HL-60/S4 (cell line): ENCODE results near the gene NOB1.
"Not testable (repeated sequence)": the region's sequence is repeated elsewhere in the genome, so short reads cannot be mapped to it uniquely, and the experiment has no call there.

Source experiments
- in situ Hi-C: fragments of 300-500 bp; cut with MboI; formaldehyde crosslinking; loops from 2 replicates; pipeline ENCODE4 v1.14.3; 2022; ENCODE audit warnings: low sequenced_read_pairs

Gene NOB1

DNA sequence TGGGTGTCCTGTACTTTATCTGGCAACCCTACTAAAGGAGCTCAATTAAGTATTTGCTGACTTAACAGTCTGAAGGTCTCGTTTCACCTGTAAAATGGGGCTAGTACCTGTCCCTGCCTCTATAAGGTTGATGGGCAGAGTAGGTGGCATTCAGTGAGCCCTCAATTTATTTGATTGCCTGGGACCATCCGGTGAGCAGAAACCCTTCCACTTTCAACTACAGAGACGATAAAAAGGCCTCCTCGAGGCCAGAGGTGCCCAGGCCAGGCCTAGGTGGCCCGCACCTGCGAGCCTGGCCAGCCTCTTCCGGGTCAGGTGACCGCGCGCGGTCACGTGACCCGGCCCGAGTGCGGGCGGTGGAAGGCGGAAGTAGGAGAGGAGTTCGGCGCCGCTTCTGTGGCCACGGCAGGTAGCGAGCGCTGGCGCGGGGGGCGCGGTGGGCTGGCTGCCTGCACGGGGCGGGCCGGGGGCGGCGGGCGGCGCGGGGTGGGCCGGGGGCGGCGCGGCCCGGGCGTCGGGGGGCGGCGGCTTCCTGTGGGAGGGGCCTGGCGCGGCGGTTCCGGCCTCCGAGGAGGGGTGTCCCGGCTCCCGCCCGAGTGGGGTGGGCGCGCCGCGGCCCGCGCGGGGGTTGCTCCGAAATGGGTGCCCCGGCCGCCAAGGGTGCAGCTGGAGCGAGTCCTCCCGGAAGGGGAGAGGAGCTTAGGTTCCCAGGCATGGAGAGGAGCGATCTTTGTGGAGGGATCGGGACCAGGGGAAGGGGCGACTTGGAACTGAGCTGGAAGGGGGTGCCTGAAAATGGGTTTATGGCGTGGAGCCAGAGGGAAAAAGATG lies 7.5 kb upstream of the NOB1 start, which contains the start of gene WWP2:
Gene WWP2 (plus strand): TSS at position 350 of the 831 bp plus-strand sequence. CDS start 24,679 bp downstream, outside the sequence.
- in situ Hi-C loops, result no loop called here

DNA sequence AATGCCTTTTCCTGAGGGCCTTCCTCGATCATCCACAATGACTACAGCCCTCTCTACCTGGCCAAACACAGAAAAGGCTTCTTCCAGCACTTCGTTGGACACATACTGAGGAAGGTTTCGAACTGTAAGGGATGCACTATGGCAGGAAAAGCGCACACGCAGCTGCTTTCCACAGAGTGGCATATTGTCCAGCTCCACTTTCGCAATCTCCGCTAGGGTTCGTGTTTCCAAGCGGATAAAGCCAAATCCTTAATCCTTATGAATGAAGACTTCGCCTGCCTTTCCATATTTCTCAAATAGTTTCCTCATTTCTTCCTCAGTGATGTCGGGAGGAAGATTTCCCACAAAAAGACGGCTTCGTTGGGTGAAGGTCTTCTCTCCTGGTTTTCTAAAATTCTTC lies 2.6 kb upstream of the NOB1 start:
- in situ Hi-C loops, result loop anchor here (10.0 kb wide), 1 partner anchor 363 kb away; no protein-coding TSS in a partner anchor

DNA sequence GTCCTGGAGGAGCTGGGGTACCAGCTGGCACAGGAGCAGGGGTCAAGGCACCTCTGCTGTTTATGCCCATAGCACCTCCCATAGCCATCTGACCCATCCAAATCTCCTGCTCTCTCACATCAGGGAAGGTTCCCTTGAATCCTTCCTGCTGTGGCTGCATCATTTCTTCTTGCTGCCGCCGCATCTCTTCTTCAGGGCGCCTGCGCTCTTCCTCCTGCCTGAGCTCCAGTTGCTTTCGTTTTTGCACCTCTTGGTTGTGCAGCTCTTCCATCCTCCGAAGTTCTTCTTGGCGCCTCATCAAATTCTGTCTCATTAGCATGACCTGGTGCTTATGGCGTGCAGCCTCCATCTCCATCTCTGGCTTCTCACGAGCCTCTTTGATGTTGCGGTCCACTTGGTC lies 2.0 kb upstream of the NOB1 start:
- in situ Hi-C loops, result loop anchor here (10.0 kb wide), 1 partner anchor 362 kb away; no protein-coding TSS in a partner anchor

DNA sequence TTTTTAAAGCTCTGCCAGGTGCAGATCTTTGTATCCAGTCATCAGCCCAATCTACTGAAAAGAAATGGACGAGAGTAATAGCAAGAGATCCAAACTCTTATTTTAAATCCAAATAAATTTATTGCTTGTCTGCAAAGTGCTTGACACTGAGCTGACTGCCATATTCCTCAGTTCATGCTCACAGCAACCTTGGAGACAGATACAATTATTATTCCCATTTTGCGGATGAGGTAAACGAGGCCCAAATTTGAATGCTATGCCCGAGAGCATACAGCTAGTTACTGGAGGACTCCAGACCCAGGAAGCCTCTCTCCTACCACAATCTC lies 620 bp downstream of the NOB1 start:
- in situ Hi-C loops, result loop anchor here (5.0 to 10.0 kb wide), 2 partner anchors 42 to 359 kb away; no protein-coding TSS in a partner anchor

DNA sequence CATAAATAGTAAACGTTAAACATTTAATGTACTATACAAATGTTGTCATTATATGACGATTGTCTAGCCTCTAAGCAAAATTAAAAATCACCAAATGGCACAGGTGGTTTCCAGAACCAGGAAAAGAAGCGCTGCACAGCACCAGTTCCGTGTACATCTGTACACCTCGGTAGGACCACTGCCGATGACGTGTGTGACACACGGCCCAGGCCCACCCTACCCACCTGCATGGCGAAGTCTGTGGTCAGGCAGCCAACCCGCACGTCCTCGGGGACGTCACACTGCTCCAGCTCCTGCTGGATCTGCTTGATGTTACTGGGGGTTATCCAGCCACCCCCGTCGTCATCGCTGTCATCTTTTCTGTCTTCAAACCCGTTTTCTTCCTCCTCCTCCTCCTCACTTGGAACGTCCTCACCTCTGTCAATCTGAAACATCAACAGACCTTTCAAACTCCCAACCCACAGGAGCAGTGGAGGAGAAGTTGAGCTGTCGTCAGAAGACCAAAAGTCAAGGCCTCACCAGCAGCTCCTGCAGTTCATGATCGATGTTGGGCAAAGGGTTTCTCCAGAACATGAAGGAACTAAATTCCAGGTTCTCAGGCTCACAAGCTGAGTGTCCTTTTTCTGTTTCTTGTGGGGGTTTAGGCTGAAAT lies 5.9 kb downstream of the NOB1 start:
- in situ Hi-C loops, result no loop called here

DNA sequence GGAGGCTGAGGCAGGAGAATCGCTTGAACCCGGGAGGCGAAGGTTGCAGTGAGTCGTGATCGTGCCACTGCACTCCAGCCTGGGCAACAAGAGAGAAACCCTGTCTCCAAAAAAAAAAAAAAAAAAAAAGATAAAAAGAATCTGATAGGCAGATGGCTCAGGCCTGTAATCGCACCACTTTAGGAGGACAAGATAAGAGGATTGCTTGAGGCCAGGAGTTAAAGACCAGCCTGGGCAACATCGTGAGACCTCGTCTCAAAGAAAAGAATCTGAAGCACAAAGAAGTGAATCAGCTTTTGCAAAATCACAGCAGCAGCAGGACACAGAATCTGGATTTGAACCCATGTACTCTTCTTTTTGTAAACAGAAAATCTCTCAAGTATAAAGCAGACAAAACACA lies 7.6 kb downstream of the NOB1 start:
- in situ Hi-C loops, result no loop called here

DNA sequence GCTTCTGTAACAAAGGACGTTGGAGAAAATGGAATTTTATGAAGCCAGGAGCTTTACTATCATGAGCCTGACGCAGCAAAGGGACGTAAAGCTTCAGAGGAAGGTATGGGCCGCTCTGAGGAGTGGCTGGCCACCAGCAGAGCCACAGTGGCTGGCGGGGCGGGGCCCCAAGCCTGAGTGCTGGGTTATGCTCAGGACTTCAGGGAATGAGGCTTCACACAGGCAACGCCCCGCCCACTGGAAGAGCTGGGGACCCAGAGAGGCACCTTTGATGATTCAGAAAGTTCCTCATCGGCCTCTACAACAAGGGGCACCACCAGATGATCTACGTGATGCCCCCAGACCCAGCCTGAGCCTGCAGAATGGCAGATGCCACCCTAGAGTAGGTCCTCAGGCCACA lies 8.8 kb downstream of the NOB1 start:
- in situ Hi-C loops, result no loop called here

DNA sequence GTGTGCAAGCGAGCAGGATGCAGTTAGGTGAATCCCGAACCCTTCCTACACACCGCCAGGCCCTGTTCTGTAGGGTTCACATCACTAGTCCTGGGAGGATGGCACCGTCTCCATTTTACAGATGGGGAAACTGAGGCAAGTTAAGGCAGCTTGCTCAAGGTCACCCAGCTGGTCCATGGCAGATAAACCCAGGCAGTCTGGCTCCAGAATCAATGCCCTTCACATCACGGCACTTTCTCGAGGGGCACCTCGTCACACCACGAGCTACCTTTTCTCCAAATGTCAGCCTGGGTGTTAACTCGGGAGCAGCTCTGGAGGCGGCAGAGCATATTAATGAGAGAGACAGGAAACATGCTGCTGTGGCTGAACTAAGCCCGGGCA lies 9.5 kb downstream of the NOB1 start:
- in situ Hi-C loops, result no loop called here

DNA sequence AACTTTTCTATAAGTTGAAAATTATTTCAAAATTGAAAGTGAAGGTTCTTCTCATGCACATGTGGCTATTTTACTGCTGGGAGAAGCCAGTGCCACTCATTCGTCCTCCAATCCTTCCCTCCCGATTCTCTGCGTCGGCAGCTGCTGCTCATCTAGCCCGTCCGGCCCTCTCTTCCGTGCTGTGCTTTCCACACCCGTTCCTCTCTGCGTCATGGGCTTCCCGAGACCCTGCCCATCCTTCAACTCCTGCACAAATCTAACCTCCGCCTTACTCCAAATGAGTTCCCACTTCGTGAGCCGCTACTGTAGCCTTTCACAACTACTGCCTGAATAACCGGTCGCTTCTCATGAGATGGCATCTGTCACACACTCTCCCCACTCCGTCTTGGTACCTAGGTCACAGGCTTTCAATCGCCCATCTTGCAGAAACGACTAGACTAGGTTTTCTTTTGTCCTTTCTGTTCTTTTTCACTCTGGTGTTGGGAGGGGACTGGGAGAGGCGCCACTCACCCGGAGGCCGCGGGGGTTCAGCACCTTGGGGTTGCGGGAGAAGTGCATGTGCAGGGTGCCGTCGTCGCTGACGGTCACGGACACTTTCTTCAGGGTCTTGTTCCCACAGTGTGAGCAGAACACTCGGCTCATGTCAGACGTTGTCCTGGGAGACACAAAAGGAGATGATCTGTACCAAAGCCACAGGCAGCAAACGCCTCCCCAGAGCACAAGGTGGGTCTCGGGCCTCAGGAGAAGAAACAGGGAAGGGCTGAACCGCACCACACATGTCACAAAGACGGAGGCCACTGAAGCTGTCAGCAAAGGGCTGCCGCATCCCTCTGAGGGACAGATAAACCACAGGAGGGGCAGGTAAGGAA lies 10.1 kb downstream of the NOB1 start:
- in situ Hi-C loops, result no loop called here

DNA sequence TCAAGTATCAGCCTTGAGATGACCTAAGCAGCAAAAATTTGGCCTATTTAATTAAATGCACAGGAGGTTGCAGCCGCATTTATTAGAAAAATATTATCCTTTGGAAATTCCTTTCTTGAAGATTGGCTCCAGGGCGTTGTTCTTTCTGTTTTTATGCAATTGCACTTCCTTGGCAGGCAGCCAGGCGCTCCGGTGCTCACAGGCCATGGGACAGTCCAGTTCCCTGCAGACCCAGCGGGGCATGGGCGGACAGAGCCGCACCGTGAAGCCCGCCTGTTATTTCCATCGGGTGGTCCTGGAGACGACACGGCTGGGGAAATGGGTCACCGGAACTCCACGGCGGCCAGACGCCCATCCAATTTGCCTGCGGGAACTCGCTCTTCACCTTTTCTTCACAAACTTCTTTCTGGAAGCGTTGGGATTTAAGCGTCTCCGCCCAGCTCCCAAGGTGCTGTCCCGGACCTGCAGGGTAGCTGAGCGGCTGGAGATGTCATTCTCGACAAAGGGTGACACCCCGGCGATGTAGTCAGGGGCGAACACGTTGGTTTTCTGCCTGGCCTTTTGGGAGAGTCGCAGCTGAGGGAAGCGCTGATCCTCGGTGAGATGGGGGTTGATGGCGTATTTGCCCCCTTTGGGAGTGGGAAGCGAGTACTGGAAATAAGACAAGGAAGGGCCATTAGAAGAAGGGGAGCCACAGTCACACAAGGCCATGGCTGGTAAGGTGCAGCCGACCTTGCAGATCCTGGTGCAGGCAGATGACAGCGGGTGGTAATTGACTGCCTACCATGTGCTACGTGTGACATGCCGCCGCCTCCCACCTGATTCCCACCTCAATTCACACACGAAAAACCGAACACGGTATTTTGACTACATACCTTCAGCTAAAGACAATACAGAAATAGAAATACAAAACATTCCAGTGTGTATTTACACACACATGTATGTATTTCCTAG lies 12.5 kb downstream of the NOB1 start:
- in situ Hi-C loops, result no loop called here

DNA sequence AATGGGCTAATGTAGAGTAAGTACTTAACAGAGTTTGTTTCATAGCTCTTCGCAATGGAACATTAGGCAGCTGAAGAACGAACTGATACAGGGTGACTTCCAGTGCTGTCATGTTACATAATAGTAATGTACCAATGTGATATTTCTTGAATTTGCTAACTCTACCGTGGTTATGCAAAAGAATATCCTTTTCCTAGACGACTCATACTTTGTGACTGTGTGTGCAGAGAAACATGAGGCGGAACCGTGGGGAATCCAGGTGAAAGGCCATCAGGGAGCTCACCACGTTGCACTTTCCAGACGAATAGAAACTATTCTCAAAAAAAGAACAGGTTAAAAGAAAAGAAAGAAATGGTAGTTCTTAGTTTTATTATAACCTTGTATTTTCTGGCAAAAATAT lies 13.2 kb downstream of the NOB1 start:
- in situ Hi-C loops, result no loop called here

DNA sequence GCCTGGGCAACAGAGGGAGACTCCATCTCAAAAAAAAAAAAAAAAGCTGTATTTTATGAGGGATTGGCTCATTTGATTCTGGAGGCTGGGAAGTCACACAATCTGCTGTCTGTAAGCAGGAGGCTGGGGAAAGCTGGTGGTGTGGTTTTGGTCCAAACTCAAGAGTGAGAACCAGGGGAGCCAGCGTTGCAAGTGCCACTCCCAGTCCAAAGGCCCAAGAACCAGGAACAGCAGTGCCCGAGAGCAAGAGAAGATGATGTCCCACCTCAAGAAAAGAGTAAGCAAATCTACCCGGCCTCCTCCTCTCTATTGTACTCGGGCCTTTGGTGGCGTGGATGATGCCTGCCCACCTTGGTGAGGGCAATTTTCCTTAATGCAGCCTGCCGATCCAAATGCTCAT lies 22.6 kb downstream of the NOB1 start:
- in situ Hi-C loops, result no loop called here

DNA sequence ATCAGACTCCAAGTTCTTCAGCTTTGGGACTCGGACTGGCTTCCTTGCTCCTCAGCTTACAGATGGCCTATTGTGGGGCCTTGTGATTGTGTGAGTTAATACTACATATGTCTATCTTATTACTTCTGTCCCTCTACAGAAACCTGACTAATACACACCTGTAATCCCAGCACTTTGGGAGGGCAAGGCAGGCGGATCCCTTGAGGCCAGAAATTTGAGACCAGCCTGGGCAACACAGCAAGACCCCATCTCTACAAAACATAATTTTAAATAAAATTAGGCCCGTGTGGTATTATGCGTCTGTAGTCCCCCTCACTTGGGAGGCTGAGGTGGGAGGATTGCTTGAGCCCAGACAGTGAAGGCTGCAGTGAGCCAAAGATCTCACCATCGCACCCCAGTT lies 23.4 kb downstream of the NOB1 start:
- in situ Hi-C loops, result not testable (repeated sequence)

DNA sequence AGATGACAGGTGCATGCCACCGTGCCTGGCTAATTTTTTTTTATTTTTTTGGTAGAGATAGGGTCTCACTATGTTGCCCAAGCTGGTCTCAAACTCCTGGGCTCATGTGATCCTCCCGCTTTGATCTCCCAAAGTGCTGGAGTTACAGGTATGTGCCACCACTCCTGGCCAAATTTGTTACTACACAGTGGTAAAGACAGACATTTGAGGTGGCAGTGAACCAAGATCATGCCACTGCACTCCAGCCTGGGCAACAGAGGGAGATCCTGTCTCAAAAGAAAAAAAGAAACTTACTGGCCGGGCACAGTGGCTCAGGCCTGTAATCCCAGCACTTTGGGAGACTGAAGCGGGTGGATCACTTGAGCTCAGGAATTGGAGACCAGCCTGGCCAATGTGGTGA lies 25.7 kb downstream of the NOB1 start:
- in situ Hi-C loops, result not testable (repeated sequence)

DNA sequence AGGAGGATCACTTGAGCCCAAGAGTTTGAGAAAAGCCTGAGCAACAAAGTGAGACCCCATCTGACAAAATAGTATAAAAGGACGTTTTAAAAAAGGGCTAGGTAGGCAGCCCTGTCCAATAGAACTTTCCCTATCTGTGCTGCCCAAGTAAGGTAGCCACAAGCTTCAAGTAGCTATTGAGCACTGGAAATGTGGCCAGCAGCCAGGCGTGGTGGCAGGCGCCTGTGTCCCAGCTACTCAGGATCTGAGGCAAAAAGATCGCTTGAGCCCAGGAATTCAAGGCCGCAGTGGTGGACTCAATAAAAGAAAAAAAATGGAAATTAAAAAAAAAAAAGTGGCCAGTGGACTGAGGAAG lies 26.8 kb downstream of the NOB1 start:
- in situ Hi-C loops, result no loop called here

DNA sequence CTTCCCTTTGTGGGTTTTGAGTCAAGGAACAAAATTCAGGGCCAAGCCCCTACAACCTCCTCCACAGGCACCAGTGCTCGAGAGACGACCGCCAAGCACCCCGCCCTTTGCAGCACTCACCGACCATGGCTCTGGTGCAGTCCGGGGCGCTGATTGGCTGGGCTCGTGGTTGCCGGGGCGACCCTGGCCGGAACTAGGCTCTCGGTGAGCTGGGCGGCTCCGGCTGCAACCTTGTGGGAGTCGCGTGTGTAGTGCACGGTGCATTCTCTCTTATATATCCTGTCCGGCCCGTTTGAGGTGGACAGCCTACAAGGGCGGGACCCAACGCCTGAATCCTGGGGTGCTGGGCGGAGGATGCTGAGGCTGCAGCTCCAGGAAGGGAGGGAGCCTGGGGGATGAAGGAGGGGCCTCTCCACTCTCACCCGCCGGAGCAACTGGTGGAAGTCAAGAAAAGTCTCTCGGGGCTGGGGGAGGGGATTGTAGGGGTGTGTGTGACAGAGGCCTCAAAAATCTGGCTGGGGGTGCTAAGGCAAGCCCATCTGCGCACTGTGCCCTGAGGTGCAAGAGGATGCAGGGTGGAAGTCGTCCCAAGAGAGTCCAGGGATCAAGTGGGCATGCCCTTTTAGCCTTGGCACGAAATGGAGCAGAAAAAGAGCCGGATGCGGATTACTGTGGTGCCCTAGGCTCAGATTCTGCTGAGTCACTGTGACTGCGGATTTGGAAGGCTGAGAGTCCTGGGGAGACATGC lies 28.2 kb downstream of the NOB1 start, which contains the start of gene NQO1:
Gene NQO1 (minus strand): TSS at position 248 of the 748 bp plus-strand sequence. CDS start 121 bp downstream, at position 127.
- in situ Hi-C loops, result no loop called here

DNA sequence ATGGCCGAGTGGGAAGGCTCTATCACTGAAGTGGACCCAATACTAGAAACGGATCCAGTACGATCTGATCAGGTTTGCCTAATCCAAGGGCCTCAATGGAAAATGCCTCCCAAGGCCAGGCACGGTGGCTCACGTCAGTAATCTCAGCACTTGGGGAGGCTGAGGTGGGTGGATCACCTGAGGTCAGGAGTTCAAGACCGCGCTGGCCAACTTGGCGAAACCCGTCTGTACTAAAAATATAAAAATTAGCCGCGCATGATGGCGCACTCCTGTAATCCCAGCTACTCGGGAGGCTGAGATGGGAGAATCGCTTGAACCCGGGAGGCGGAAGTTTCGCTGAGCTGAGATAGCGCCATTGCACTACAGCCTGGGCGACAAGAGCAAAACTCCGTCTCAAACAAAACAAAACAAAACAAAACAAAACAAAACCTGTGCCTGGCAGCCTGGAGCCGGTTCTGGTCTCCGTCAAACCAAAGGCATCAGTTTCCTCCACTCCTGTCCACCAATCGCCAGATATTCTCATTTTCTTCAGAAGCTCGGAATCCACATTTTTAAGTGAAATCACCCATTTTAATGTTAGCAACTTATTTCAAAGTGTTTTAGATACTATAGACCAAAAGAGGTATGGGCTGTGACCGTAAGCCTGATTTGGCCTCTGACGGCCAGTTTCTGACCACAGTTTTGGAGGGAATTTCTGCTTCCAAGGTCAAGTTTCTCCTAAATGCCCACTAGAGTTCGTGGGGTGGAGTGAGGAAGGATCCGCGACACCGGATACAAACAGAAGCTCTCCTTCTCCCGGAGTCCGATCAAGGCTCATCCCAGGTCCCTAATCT lies 29.0 kb downstream of the NOB1 start:
- in situ Hi-C loops, result no loop called here

DNA sequence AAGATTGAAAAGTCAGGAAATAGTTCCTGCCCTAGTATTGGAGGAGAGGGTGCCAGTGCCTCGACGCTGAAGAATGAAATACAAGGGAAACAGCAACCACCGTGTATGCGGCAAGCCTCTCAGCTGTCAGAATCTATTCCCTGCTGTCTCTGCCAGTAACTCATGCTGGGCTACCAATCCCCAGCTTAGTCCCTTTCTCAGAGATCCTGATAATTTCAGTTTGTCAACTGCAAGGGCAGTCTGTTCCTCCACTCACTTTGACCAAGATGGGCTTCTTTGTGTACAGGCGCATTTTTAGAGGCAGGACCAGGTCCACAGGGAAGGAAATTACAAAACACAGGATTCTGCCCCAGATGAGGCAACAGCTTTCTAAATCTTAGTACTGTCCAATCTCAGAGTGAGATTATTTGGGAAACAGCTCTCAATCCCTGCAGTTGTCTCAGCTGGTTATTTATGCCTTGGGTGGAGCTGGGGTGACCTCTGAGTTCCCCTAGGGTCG lies 29.7 kb downstream of the NOB1 start:
- in situ Hi-C loops, result no loop called here
